Esophagus squamous epithelium (tissue), 5 donors: ENCODE results near the gene PRKCD. TPM values are rescaled to one million over a fixed set of nuclear protein-coding genes. Genes with fewer than 3 reads are reported as not detected.

Experiments used
- DNase-seq: peaks from one replicate; lab custom pipeline; 2025; lab: John Stamatoyannopoulos, UW
- H3K27ac ChIP-seq, 4 donors: fragments of 200-600 bp; sonication (generic); one replicate each; pipeline ENCODE4 v1.5.1; 2016 to 2019; ENCODE audit warnings: mild to moderate bottlenecking in 1 of 4
- H3K27me3 ChIP-seq, 4 donors: fragments of 200-600 bp; sonication (generic); 1 replicate in 3 of 4; 2 replicates in 1 of 4; pipeline versions ENCODE4 v1.5.1 to v1.6.0; 2017 to 2021; ENCODE audit warnings: antibody characterized with exemption in 1 of 4
- H3K36me3 ChIP-seq, 3 donors: fragments of 200-600 bp; sonication (generic); one replicate each; pipeline ENCODE4 v1.5.1; 2016 to 2019
- H3K4me1 ChIP-seq, 3 donors: fragments of 200-600 bp; sonication (generic); one replicate each; pipeline ENCODE4 v1.5.1; 2017 to 2019
- H3K4me3 ChIP-seq, 4 donors: fragments of 200-600 bp; sonication (generic); 1 replicate in 3 of 4; 2 replicates in 1 of 4; pipeline ENCODE4 v1.5.1; 2016 to 2019; ENCODE audit warnings: mild to moderate bottlenecking in 2 of 4, moderate library complexity in 1 of 4
- H3K9me3 ChIP-seq, 3 donors: fragments of 200-600 bp; sonication (generic); one replicate each; pipeline ENCODE4 v1.5.1; 2016 to 2019
- POLR2A ChIP-seq, 4 donors: fragments of 450-650 bp; IDR thresholded peaks; one replicate each; pipeline ENCODE4 v1.6.1; 2017; ENCODE audit warnings: antibody characterized with exemption in 4 of 4, mild to moderate bottlenecking in 4 of 4, moderate library complexity in 3 of 4
- WGBS, 2 donors: methylation state at CpG; one replicate each; pipeline ENCODE4 v1.1.5; 2018; 5-methylcytosine and 5-hydroxymethylcytosine counted together
- intact Hi-C: fragments of 100-400 bp; cut with DNase I; formaldehyde crosslinking; loops from one replicate; pipeline ENCODE4 v1.15.0; 2022
- total RNA-seq, 4 donors: library from RNA; depleted of rRNA; stranded (reverse); fragments of >200 nt; gene quantifications; one replicate each; pipeline ENCODE4 v1.1.0, GENCODE V29; 2016
- TF ChIP-seq, protein P1 (sequence below), 6 experiments: fragments of 450-650 bp in 4 of 6; fragments of 200-600 bp in 2 of 6; sonication (generic) in 2 of 6; IDR thresholded peaks; one replicate each; pipeline ENCODE4 v1.5.1; 2016 to 2019; ENCODE audit warnings: antibody characterized with exemption in 6 of 6, mild to moderate bottlenecking in 4 of 6, moderate library complexity in 4 of 6
- donor health status: DM: yes; HTN: yes; CAD: no.

PRKCD gene
- total RNA-seq, 4 donors from 2014 or later = 8.8 to 21.5 (median 20.1) TPM

DNA sequence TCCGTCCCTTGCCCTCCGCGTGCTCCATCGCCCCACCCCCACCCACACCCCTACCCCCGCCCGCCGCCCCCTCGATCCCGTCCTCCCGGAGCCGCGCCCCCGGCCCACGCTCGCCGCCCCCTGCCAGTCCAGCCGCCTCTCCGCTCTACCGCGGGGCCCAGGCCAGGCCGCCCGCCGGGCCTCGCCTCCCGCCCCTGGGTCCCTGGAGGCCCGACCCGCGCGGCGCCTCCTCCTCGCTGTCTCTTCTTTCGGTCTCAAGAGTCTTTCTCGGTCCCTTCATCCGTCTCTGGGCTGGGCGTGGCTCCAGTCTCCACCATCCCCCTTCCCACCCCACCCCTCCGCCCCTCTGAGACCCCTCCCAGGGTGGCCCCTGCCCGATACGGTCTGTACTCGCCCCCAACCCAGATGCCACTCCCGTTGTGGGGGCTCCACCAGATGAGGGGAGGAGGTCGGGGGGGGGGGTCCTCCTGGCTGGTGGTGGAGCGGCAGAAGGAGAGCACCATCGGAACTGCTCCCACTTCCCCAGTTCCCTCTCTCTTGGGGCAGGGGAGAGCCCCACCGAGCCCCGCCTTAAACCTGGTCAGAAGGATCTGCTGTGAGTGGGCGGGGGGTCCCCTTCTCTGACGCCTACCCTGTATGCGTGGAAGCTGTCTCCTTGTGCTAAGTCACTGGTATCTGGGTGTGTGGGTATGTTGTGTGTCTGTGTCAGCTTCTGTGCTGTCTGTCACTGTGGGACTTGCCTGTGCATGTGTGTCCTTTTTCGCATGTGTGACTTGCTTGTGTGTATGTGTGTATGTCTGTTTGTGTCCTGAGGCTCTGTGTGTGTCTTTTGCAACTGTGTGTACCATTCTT lies 1.0 kb downstream of the PRKCD start:
- TF ChIP-seq, protein P1, sequence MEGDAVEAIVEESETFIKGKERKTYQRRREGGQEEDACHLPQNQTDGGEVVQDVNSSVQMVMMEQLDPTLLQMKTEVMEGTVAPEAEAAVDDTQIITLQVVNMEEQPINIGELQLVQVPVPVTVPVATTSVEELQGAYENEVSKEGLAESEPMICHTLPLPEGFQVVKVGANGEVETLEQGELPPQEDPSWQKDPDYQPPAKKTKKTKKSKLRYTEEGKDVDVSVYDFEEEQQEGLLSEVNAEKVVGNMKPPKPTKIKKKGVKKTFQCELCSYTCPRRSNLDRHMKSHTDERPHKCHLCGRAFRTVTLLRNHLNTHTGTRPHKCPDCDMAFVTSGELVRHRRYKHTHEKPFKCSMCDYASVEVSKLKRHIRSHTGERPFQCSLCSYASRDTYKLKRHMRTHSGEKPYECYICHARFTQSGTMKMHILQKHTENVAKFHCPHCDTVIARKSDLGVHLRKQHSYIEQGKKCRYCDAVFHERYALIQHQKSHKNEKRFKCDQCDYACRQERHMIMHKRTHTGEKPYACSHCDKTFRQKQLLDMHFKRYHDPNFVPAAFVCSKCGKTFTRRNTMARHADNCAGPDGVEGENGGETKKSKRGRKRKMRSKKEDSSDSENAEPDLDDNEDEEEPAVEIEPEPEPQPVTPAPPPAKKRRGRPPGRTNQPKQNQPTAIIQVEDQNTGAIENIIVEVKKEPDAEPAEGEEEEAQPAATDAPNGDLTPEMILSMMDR (IDR thresholded peaks at IDR 0.05) = no peak
- peak in 2 of 4 donors; percentile 15 to 24 for TF ChIP-seq POLR2A (IDR thresholded peaks at IDR 0.05)
- H3K9me3 ChIP-seq = no peaks in the 10 kb centered on the region
- WGBS, 2 donors = 3% methylated on average over 15 of the region's 49 CpGs; no CpG with 5 or more reads in 1 of the 2 donors
- H3K4me1 ChIP-seq = peaks cover 39 to 90% (median 43%) of the 10 kb centered on the region in 3 donors
- peak overlapping the region; percentile 88 to 98 (median 93) for H3K27ac ChIP-seq
- peaks cover 0 to 12% (median 6%) of the 10 kb centered on the region in 3 donors for H3K36me3 ChIP-seq
- peak overlapping the region; percentile 84 to 96 (median 92) for H3K4me3 ChIP-seq
- H3K27me3 ChIP-seq = peaks cover 0 to 8% (median 0%) of the 10 kb centered on the region in 4 donors
- intact Hi-C loops = no loop called here
- DNase-seq = no peak

DNA sequence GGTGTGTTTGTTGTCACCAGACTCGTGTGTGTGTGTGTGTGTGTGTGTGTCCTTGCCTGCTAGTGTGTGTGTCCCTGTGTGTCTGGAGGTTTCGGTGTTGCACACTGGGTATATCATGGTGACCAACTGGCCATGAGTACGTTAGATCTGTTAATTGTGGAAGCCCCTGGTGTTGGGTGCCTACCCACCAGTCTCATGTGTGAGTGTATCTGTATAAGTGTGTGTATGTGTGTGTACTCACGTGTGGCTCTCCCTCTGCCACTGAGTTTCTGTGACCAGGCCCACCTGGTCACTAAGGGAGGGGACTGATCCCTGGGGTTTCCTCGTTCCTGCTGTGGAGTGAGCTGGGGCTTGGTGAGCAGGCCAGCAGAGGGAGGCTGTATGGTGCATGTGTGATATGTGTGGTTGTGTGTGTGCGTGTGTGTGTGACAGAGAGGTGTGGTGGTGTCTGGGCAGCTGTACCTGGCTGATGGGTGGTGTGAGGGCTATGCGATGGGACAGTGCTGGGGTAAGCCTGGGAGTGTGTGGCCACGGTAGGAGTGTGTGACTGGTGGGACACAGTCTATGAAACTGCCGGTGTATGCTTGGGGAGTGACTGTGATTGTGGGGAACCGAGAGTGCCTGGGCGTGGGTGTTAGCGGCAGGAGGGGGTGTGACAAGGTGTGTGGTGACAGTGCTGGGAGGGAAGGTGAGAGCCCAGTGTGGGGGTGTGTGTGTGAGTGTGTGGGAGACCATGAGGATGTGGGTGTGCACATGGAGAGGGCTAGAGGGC lies 1.8 kb downstream of the PRKCD start:
- 43 to 62% methylated on average over 10 of the region's 12 CpGs for WGBS, 2 donors
- Histone ChIP-seq H3K27ac (peak overlapping the region; percentile 88 to 98 (median 93)), H3K4me3 (peak overlapping the region; percentile 84 to 96 (median 92)), H3K9me3 (no peaks in the 10 kb centered on the region), H3K4me1 (peaks cover 45 to 91% (median 47%) of the 10 kb centered on the region in 3 donors), H3K36me3 (peaks cover 0 to 12% (median 6%) of the 10 kb centered on the region in 3 donors), H3K27me3 (peaks cover 0 to 2% (median 0%) of the 10 kb centered on the region in 4 donors)
- intact Hi-C loops = no loop called here
- TF ChIP-seq POLR2A (IDR thresholded peaks at IDR 0.05) = peak in 1 of 4 donors; percentile 20
- TF ChIP-seq, protein P1 (IDR thresholded peaks at IDR 0.05) = no peak
- peak; percentile 36 for DNase-seq

DNA sequence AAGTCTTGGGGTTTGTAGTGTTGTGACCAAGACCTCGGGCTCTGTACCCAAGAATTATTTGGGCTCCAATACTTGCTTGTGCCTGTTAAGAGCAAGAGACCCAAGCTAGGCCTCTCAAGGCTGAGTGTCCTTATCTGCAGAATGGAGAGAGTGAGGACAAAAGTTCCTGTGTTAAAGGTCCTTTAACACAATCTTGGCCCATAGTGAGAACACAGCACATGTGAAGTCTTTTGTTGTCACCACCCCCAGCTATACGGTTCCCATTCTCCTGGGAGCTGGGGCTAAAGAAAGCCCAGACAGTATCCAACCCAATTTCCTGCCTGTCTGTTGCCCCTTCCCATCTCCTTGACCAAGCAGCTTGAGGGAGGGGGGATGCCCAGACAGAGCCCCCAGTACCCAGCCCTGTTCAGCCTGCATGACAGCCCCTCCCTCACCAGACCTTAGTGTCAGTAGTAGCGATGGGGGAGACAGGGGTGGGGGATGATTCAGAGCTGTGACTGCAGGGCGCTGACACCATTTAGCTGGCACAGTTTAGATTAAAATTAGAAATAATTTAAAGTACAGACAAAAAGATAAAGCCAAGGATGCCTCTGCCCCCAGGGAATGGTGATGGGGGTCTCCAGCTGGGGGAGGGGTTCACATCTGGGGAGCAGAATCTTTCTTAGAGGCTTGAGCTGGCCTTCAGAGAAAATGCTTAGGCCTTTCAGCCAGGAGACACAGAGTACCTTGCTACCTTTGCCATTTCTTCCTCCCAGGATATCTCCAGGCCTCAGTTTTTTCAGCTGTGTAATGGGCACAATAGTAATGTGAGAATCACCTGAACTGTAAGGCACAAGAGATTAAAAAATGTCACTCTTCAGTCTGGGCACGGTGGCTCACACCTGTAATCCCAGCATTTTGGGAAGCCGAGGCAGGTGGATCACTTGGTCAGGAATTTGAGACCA lies 2.7 kb downstream of the PRKCD start:
- TF ChIP-seq, protein P1 (IDR thresholded peaks at IDR 0.05) = no peak
- no peak for TF ChIP-seq POLR2A (IDR thresholded peaks at IDR 0.05)
- Histone ChIP-seq H3K4me3 (peak overlapping the region in 2 of 4 donors; percentile 96), H3K9me3 (no peaks in the 10 kb centered on the region), H3K4me1 (peaks cover 48 to 91% (median 53%) of the 10 kb centered on the region in 3 donors), H3K27me3 (no peaks in the 10 kb centered on the region), H3K27ac (peak overlapping the region; percentile 88 to 98 (median 93)), H3K36me3 (peaks cover 0 to 12% (median 6%) of the 10 kb centered on the region in 3 donors)
- 70 to 77% methylated on average over 5 to 6 of the region's 6 CpGs for WGBS, 2 donors
- intact Hi-C loops = no loop called here
- DNase-seq = no peak

DNA sequence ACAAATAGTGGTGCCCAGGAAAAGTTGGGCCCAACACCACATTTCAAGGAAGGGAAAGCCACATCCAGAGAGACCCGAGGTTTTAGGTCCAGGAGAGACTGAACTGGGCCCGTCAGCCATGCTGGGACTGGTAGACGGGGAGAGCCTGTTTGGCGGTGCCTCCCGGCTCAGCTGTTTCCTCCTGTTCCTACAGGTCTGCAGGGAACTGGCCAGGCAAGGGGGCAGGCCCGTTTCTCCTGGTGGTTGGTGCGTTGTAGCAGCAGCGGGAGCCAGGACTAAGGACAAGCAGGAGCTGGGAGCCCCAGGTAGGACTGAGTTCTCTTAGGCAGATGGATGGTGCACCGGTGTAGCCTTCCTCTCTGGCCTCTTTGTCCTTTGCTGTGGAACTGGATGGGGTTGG lies 3.9 kb downstream of the PRKCD start:
- no peak overlapping the region for H3K4me3 ChIP-seq
- no peaks in the 10 kb centered on the region for H3K9me3 ChIP-seq
- H3K27ac ChIP-seq = peak overlapping the region; percentile 35 to 98 (median 78)
- TF ChIP-seq POLR2A (IDR thresholded peaks at IDR 0.05) = no peak
- TF ChIP-seq, protein P1 (IDR thresholded peaks at IDR 0.05) = peak in 3 of 6 experiments; percentile 2 to 32 (median 6)
- 39 to 60% methylated on average over 1 to 9 of the region's 9 CpGs for WGBS, 2 donors
- no peaks in the 10 kb centered on the region for H3K27me3 ChIP-seq
- no peak for DNase-seq
- H3K36me3 ChIP-seq = peaks cover 0 to 12% (median 6%) of the 10 kb centered on the region in 3 donors
- H3K4me1 ChIP-seq = peaks cover 46 to 91% (median 56%) of the 10 kb centered on the region in 3 donors
- intact Hi-C loops = no loop called here
